GM12878 (cell line): ENCODE data around the gene WWP2.

Experiments used
- ATF3 ChIP-seq: IDR thresholded peaks from 2 replicates; pipeline ENCODE4 v1.6.1; 2011; ENCODE audit warnings: low read depth, mild to moderate bottlenecking, low read length, moderate library complexity, borderline replicate concordance; ENCODE audit errors: extremely low read depth
- BCL11A ChIP-seq: IDR thresholded peaks from 2 replicates; pipeline ENCODE4 v1.6.1; 2011; ENCODE audit warnings: low read depth, low read length
- EZH2 ChIP-seq: IDR thresholded peaks from 2 replicates; pipeline ENCODE4 v1.6.1; 2012; ENCODE audit warnings: low read depth, mild to moderate bottlenecking, control low read depth, inconsistent platforms, low read length, borderline replicate concordance; ENCODE audit not compliant: control insufficient read depth
- GABPA ChIP-seq: IDR thresholded peaks from 2 replicates; pipeline ENCODE4 v1.6.1; 2014; ENCODE audit warnings: antibody characterized with exemption, low read depth, mild to moderate bottlenecking, inconsistent platforms
- JUNB ChIP-seq: IDR thresholded peaks from 2 replicates; pipeline ENCODE4 v1.6.1; 2016; ENCODE audit warnings: antibody characterized with exemption, mild to moderate bottlenecking
- MAX ChIP-seq: IDR thresholded peaks from 2 replicates; pipeline ENCODE4 v1.6.1; 2012; ENCODE audit warnings: low read depth, low read length, improper control_type of control experiment
- NRF1 ChIP-seq: conservative IDR thresholded peaks from 2 replicates; pipeline ENCODE4 v1.6.1; 2011; ENCODE audit warnings: mild to moderate bottlenecking, low read depth, low read length, improper control_type of control experiment
- POLR2A ChIP-seq: IDR thresholded peaks from 2 replicates; pipeline ENCODE4 v1.6.1; 2011; ENCODE audit warnings: low read depth, mild to moderate bottlenecking, low read length
- POLR2AphosphoS2 ChIP-seq: IDR thresholded peaks from 2 replicates; pipeline ENCODE4 v1.6.1; 2011; ENCODE audit warnings: low read depth, mild to moderate bottlenecking, low read length, improper control_type of control experiment, moderate library complexity
- RBBP5 ChIP-seq: fragments of 200-600 bp; sonication (generic); conservative IDR thresholded peaks from 2 replicates; pipeline ENCODE4 v1.6.1; 2016
- RCOR1 ChIP-seq: conservative IDR thresholded peaks from 2 replicates; pipeline ENCODE4 v1.6.1; 2012; ENCODE audit warnings: low read depth, low read length, improper control_type of control experiment
- TF ChIP-seq, protein P1 (sequence below), 3 experiments: IDR thresholded peaks in 2 of 3; conservative IDR thresholded peaks in 1 of 3; 2 replicates each; pipeline ENCODE4 v1.5.1; 2011; ENCODE audit warnings: low read depth in 3 of 3, low read length in 3 of 3, mild to moderate bottlenecking in 3 of 3, control low read depth in 2 of 3, moderate library complexity in 2 of 3, inconsistent platforms in 1 of 3, mixed read lengths in 1 of 3; ENCODE audit not compliant: control insufficient read depth in 2 of 3, insufficient read depth in 1 of 3; ENCODE audit errors: extremely low read depth in 1 of 3

GRCh38 chr16:69829338-69829737, 67.2 kb downstream of the WWP2 start:
- TF ChIP-seq ATF3: no peak
- TF ChIP-seq RBBP5: no peak
- no peak for TF ChIP-seq POLR2A
- TF ChIP-seq, protein P1, sequence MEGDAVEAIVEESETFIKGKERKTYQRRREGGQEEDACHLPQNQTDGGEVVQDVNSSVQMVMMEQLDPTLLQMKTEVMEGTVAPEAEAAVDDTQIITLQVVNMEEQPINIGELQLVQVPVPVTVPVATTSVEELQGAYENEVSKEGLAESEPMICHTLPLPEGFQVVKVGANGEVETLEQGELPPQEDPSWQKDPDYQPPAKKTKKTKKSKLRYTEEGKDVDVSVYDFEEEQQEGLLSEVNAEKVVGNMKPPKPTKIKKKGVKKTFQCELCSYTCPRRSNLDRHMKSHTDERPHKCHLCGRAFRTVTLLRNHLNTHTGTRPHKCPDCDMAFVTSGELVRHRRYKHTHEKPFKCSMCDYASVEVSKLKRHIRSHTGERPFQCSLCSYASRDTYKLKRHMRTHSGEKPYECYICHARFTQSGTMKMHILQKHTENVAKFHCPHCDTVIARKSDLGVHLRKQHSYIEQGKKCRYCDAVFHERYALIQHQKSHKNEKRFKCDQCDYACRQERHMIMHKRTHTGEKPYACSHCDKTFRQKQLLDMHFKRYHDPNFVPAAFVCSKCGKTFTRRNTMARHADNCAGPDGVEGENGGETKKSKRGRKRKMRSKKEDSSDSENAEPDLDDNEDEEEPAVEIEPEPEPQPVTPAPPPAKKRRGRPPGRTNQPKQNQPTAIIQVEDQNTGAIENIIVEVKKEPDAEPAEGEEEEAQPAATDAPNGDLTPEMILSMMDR (IDR thresholded peaks at IDR 0.05 in 2 of 3, conservative IDR thresholded peaks at IDR 0.05 in 1 of 3; ENCODE audit: control insufficient read depth in 2 of 3, extremely low read depth in 1 of 3, insufficient read depth in 1 of 3, low read depth in 3 of 3, low read length in 3 of 3): no peak
- no peak for TF ChIP-seq EZH2
- no peak for TF ChIP-seq MAX
- no peak for TF ChIP-seq NRF1
- TF ChIP-seq GABPA: no peak
- no peak for TF ChIP-seq POLR2AphosphoS2
- TF ChIP-seq RCOR1: no peak
- no peak for TF ChIP-seq BCL11A
- no peak for TF ChIP-seq JUNB
